Activated CD4-positive, alpha-beta T cell treated with anti-CD3 and anti-CD28 coated beads, Interleukin-2, amount 50 U/mL, for 48 hours (primary cell): ENCODE measurements around the gene SV2C.
A peak's percentile ranks its signal among the peaks of the same experiment; 100 is the strongest.
"Not testable (repeated sequence)": the region's sequence is repeated elsewhere in the genome, so short reads cannot be mapped to it uniquely, and the experiment has no call there.

Source experiments
- DNase-seq, 2 experiments: peaks; one replicate each; pipeline ENCODE4 v3.0.0-alpha.2; 2020

The SV2C gene, protein sequence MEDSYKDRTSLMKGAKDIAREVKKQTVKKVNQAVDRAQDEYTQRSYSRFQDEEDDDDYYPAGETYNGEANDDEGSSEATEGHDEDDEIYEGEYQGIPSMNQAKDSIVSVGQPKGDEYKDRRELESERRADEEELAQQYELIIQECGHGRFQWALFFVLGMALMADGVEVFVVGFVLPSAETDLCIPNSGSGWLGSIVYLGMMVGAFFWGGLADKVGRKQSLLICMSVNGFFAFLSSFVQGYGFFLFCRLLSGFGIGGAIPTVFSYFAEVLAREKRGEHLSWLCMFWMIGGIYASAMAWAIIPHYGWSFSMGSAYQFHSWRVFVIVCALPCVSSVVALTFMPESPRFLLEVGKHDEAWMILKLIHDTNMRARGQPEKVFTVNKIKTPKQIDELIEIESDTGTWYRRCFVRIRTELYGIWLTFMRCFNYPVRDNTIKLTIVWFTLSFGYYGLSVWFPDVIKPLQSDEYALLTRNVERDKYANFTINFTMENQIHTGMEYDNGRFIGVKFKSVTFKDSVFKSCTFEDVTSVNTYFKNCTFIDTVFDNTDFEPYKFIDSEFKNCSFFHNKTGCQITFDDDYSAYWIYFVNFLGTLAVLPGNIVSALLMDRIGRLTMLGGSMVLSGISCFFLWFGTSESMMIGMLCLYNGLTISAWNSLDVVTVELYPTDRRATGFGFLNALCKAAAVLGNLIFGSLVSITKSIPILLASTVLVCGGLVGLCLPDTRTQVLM

DNA sequence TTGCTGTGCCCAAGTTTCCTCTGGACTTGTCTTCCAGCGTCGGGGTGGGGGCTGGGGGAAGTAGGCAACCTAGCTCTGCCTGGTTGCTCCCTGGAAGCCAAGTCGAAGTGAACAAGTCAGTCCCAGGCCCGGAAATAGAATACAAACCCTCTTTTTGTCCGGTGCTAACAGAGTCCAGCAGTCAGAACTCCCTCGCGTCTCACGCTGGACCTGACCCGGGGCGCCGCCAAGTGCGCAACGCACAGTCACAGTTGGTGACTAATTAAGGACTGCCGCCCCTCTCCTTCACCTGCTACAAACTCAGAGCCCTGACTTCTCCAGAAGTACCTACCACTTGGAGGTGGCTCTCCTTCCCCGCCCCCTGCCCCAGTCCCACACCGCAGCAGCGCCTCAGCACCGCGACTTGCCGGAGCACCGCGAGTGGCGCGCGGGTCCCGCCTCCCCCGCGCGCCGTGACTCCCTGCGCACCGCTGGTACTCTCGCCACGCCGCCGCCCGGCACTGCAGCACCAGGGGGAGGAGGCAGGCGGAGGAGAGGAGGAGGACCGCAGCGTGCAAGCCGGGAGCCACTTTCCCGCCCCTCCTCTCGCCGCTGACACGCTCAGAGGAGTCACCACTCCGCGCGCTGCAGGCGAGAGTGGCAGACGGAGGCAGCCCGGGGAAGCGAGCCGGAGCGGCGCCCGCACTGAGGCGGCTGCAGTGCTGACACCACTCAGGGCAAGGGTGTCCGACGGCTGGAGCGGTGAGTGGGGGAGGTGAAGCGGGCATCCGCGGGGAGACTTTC, at the start of gene SV2C:
SV2C (plus strand) TSS at position 612 of the 783 bp plus-strand sequence. CDS start 48,368 bp downstream, outside the sequence.
- peak; percentile 55 to 62 for DNase-seq

DNA sequence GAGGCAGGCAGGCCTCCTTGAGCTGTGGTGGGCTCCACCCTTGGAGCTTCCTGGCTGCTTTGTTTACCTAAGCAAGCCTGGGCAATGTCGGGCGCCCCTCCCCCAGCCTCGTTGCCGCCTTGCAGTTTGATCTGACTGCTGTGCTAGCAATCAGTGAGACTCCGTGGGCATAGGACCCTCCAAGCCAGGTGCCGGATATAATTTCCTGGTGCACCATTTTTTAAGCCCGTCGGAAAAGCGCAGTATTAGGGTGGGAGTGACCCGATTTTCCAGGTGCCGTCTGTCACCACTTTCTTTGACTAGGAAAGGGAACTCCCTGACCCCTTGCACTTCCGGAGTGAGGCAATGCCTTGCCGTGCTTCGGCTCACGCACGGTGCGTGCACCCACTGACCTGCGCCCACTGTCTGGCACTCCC, 45.4 kb upstream of the SV2C start:
- DNase-seq, result peak; percentile 15 to 31

DNA sequence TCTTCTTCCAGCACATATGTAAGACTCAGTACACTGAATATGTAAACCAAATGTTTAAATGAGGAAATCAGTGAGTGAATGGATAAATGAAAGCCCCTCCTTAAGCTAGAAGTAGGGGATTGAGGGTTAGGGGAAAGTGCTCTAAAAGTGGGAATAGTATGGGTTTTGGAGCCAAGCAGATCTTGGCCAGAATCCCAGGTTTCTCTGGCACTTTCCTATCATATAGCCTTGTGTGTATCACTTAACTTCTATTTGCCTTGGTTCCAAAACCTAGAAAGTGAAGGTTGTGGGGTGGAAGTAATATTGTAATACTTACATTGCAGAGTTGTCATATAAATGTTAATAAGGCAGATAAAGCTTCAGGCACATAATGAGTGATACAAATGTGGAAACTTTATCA, 45.0 kb upstream of the SV2C start:
- DNase-seq, result no peak

DNA sequence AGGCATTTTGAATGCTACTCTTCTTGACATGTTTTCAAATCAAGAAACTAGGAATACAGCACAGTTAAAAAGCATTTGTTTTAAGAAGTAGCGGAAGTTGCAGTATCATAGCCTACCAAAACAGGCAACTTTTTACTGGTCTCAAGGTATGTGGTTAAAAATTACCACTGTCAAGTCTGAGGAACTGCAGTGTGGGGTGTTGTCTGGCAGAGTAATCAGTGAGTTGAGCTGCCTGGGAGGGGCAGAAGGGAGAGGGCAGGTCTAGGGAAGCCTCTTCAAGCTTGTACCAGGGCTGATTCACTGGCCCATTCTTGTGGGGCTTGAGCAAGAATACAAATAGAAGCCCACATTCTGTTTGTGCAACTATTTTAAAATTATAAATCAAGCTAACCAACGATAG, 42.4 kb upstream of the SV2C start:
- DNase-seq, result no peak

DNA sequence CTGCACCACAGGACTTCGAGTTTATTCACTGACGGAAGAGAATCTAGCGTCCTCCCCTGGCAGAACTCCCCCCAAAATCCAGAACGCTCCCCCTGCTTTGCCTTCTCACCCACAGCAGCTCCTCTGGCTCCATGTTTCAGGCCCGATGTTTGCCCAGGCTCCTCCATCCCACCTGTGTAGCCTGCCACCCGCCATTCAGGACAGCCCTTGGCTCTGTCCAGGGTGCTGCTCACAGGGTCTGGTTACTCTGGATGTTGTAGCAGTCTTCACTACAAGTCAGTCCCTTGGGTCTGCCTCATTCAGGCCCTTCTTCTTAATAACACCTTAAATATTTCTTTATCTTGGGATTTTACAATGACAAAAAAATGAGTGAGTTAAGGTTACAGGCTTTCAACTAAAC, 41.3 kb upstream of the SV2C start:
- DNase-seq, result peak in 1 of 2 experiments; percentile 11

DNA sequence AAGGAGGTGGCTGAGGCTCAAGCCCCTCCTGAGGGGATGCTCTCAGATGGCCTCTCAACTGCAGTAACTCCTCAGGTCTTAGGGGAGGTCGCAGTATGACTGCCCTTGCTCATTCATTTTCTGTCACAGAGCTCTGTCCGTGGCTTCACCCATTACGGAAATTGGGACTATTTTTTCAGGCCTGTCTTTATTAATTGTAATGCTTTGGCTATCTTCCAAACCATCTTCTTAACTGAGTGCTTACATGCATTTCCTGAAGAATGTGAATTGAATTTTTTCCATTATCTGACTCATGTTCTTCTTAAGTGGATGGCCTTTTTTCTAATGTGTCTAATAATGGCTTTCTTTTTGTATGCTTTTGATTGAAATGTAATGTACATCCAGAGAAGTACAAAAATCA, 36.4 kb upstream of the SV2C start:
- DNase-seq, result no peak

DNA sequence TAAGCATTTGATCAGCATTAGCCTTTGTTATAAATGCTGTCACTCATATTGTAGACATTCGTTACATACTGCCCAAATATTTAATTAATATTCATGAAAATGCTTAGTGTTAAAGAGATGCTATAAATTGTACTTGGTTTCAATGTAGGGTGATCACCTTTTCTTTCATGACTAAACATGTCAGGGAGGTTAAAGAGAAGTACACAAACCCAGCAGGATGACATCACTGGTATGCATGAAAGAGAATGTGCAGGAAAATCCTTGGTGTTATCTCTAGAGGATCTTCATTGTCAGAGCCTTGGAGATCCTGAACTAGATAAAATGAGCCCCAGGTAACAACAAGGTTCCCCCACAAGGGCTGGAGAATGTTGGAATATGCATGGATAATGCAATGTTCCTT, 33.0 kb upstream of the SV2C start:
- no peak for DNase-seq

DNA sequence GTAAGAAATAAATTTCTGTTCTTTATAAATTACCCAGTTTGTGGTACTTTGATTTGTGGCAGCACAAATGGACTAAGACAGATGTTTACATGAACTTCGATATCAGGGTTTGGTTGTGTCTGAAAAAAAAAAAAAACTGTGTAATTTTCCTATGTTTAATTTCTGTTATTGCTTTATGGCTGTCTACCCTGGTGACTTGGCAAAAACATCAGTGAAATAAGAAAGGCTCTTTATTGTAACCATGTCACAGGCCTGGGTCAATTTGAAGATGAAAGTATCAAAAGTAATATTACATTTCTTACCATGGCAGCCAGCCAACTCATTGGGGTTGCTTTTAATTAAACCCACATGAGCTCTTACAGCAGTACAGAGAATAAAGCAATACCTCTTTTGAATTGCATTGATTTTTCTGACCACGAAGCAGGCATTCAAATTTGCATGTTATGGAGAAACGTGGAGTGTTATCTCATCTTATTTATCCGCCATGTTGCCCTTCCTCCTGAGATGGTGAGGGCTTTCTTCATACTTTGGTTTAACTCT, 20.6 kb upstream of the SV2C start:
- DNase-seq, result no peak

DNA sequence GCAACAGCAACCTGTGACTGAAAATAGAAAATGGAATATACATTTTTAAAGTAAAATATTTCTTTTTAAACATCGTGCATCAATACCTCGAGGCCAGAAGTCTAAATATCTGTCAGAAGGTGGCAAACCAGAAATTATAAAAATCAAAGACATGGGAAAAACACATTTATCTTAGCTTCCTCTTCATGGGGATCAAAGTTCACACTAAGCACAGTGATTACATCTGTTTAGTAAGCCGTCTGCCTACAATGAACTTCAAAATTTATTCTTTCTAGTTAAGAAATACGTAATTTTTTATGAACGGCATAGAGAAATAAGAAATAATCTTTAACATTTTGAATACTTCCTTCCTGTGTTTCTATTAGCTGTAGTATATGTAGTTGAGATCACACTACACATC, 17.9 kb upstream of the SV2C start:
- DNase-seq, result no peak

DNA sequence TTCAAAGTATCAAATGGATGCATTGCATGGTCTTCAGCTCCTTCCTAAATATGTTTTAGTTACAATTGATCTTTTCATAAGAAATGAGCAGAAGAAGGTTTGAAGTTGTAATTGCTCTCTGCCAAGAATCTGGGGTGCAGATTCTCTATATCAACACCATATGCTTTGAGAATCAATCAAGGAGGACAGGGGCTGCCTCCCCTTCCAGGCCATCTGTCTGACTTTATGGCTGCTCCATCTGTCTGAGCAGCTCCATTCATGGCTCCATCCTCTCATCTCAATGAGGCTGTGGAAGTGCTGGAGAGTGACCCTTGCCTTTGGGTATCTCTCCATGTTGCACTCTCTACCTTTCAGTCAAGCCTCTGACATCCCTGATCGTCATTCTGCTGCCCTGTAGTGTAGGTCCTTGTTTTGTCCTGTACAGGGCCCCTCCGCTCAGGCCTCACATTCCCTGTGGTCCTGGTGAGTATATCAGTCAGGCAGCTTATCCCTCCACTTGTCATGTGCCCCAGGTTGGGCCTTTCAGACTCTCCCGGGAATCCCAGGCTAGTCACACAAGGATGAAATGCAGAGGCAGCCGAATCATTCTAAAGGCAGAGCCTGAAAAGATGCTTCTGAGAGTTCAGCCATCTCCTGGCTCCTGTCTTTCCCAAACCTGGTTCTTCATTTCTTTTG, 14.0 kb upstream of the SV2C start:
- no peak for DNase-seq

DNA sequence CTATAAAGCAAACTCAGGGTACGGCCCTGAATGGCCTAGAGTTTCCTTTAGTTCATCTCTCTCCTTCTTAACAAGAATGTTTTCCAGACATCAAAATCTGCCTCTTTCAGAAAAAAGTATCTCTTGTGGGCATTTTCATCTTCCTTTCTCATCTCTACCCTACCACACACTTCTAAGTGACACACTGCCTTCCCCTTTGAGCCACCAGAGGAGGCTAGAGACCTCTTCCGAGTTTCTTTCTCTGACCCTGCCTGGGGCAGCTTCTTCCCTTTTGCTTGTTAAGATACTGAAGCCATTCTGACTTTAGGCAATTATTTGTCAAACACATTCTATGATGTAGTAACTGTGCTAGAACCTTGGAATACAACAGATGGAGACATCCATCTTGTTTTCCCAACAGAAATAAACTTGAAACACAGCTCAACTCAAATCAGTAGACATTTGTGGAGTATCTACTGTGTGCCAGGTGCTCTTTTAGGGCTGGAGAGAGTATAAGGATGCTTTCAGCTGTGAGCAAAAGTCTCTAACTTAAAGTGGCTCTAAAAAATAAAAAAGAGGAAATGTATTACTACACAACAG, 8.6 kb upstream of the SV2C start:
- DNase-seq, result peak; percentile 16 to 34

DNA sequence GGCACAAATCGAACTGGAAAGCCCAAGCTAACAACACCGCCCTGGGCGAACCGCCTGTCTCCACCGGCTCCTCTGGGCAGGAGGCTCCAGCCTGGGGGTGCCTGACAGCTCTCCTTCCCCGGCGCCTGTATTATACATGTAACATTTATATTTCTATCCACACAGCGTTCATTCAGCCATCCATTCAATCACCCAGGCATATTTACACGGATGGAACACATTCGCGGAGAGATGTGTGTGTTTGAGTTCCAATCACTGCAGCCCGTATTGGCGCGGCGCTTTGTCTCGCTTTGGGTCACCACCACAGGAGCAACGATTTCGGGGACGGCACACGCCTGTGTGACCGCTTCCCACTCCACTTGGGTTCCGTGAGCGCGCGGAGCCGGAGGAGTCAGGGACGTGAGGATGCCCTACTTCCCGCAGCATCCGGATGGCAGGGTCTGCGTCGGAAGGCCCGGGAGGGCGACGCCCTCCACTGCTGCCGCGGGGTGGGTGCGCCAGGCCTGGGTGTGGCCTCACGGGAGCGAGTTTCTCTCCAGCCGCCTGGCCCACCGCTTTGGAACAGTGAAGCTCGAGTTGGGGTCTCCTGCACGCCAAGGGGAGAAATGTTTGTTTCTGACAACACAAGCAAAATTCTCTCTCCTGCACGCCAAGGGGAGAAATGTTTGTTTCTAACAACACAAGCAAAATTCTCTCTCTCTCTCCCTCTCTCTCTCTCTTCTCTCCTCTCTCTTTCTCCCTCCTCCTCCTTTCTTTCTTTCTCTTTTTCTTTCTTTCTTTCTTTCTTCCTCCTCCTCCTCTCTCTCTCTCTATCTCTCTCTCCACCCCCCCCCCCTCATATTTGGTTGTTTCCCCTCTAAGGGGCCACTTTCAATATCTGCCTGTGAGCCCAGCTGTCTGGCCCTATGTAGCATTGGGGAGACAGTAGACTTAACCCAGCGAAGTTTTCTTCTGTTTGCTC, 1.1 kb upstream of the SV2C start:
- DNase-seq, result peak; percentile 7 to 8

DNA sequence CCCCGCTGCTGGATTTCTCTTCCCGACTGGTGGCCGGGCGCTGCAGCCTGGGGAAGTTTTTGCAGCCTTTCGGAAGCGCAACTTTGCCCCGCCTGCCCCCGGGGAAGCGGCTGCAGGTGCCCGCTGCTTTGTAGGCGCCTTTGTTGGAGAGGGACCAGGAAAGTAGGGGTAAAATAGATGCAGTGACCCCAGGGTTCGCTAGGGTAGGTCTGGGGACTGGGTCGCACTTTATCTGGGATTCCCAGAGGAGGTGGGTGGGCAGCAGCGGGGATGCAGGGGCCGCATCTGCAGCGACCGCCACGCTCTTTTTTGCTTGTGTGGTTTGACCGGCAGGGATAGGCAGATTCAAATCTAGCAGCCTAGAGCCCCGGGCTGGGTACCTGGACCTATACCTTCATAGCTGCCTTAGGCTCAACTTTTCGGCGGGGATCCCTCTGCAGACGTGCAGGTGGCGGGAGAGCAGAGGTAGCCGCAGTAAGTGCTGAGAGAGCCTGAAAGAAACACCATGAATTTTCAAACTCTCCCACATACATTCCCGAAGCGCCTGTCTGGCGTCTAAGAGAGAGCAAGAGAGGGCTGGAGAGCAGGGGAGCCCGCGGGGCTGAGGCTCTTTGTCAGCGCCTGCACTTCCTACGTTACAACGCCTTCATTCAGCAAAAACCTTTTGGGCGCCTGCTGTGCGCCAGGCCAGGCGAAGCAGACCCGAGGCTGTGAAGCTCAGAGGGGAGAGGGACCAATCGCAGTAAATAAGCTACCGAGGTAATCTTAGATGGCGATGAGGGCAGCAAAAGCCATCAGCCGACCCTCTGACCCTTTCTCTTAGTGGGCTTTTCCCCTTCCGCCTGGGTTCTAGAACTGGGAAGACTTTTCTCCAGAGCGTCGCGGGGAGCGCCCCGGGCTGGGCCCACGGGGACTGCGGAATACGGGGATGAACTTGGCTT, 642 bp downstream of the SV2C start:
- DNase-seq, result peak; percentile 23 to 32

DNA sequence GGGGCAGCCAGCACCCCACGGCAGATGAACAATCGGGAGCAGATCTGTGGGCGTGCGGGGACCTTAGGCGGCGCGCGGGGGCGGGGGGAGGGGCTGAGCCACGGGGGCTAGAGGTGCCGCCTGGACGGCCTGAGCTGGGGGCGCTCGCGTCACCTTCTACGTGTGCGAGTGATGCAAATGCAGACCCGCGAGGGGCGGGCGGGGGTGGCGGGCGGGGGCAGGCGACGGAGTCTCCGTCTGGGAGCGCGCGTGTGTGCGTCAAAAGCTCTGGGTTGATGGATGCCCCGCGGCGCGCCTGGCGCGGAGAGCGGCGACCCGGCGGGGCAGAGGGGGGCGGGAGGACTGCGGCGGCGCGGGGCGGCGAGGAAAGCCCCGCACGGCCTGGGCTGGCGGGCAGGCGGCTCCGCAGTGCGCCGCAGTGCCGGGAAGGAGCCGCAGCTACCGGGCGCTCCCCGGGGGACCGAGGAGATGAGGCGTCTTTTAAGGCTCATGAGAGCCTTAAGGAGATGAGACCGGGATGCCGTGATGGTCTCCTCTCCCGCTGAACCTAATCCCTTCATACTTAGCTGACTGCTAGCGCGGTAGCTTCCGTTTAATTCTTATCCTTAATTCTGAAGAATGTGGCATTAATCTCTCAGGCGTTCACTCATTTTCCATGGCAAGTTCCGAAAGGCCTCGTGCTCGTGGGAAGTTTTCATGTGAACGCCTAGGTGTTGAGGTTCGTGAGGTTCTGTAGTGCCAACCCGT, 1.5 kb downstream of the SV2C start:
- DNase-seq, result peak; percentile 1 to 16

DNA sequence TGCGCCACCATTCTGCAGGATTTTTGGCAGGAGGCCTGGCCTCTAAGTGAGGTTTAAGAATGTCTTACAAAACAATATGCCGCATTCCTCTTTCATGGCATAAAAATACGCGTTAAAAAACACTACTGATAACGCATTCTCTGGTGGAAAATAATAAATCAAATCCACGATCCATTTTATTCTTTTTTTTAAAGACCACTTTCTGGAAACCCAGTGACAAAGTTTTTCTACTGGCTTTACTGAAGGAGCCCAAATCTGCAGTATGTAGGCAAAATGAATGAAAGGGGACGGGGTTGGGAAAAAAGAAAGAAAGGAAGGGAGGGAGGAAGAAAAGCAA, 2.0 kb downstream of the SV2C start:
- DNase-seq, result no peak

DNA sequence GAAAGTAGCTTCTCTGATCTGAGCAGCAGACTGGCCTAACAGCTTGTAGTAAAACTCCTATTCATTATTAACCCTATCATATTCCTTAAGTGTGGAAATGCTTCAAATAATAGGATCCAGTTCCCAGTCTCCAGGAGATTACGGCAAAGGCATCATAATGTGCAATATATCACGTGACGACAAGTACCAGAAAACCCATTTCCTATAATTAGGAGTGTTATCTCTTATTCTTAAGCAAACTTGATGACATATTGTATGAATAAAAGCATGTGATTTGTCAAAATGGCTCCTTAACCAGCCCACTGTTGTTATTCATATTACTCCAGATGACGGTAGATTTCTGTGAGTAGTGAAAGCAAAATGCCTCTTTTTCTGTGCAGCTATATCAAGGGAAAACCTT, 2.9 kb downstream of the SV2C start:
- DNase-seq, result no peak

DNA sequence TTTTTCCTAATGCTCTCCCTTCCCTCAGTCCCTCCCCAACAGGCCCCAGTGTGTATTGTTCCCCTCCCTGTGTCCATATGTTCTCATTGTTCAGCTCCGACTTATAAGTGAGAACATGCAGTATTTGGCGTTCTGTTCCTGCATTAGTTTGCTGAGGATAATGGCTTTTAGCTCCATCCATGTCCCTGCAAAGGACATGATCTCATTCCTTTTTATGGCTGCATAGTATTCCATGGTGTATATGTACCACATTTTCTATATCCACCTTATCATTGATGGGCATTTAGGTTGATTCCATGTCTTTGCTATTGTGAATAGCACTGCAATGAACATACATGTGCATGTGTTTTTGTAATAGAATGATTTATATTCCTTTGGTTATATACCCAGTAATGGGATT, 6.0 kb downstream of the SV2C start:
- DNase-seq, result not testable (repeated sequence)

DNA sequence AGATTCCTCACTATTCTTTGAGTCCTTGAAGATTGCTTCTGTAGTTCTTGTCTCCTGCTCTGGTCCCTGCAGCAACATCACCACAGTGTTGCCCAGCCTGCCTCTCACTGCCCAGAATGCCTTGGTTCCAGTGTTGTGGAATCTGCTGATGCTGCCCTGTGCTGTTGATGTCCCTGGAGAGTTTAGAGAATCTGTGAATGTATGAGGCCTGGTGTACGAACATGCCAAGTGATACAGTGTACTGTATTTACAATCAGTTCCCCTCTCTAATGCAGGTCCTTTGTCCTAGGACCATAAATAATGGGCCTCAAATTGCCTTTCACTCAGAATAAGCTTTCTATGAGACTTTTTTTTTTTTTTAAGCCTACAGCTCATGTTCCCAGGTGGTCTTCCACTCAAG, 8.2 kb downstream of the SV2C start:
- DNase-seq, result no peak

DNA sequence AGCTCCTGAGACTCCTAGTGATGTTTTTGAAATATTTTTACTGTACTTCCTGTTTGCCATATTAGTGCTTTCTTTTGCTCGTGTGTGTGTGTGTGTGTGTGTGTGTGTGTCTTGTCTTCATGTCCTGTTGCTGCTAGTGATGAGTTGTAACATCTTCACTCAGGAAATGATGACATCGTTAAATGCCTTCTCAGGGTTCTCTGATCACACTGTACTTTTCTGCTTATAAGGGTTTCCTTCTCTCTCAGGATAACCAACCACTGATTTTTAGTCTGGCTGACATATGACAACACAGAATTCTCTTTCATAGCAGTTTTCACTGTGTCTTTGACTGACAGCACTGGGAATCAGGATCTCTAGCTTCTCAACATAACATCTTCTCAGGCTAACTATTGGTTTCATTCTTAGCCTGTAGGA, 16.1 kb downstream of the SV2C start:
- no peak for DNase-seq
